Lower lobe of right lung (tissue), 2 donors: Measurements from ENCODE around the gene CNKSR1. TPM values are rescaled to one million over a fixed set of nuclear protein-coding genes. Genes with fewer than 3 reads are reported as not detected.

Source experiments
- ATAC-seq, 2 donors: fragments of 200-7000 bp; cut with Tn5 transposase; one replicate each; pipeline ENCODE4 v1.9.1; 2020 to 2022; ENCODE audit warnings: mild to moderate bottlenecking in 2 of 2, moderate library complexity in 2 of 2
- DNase-seq: peaks from one replicate; pipeline ENCODE4 v3.0.0-alpha.2; 2020
- H3K27ac ChIP-seq: fragments of 200-600 bp; one replicate; pipeline ENCODE4 v1.8.0; 2022
- H3K27me3 ChIP-seq: fragments of 200-600 bp; one replicate; pipeline ENCODE4 v1.8.0; 2022; ENCODE audit warnings: low read depth
- H3K36me3 ChIP-seq: fragments of 200-600 bp; one replicate; pipeline ENCODE4 v1.8.0; 2022; ENCODE audit warnings: mild to moderate bottlenecking
- H3K4me1 ChIP-seq: fragments of 200-600 bp; one replicate; pipeline ENCODE4 v1.8.0; 2022
- H3K4me3 ChIP-seq: fragments of 200-600 bp; one replicate; pipeline ENCODE4 v1.8.0; 2022; ENCODE audit warnings: mild to moderate bottlenecking
- H3K9me3 ChIP-seq: fragments of 200-600 bp; one replicate; pipeline ENCODE4 v1.8.0; 2022
- CTCF ChIP-seq: fragments of 200-600 bp; IDR thresholded peaks from one replicate; pipeline ENCODE4 v1.8.0; 2022; ENCODE audit warnings: antibody characterized with exemption, mild to moderate bottlenecking
- intact Hi-C: fragments of 100-400 bp; cut with DNase I; formaldehyde crosslinking; loops from one replicate; pipeline ENCODE4 v1.11.0; 2022
- total RNA-seq: library from RNA; stranded (reverse); fragmentation: NEBNext Ultra II Directional; extraction: Animal tissue kit (Norgen Biotek cat#: 25700); gene quantifications from one replicate; pipeline ENCODE4 v1.2.1, GENCODE V29; 2021
- donor health status: DM: no; HTN: yes; CAD: no; lungs with severe emphysema.

The CNKSR1 gene
- total RNA-seq, 1 donor from 2014 or later = 25.0 TPM

- no peak for TF ChIP-seq CTCF
- no peaks in the 10 kb centered on the region for H3K27me3 ChIP-seq
- no peak overlapping the region for H3K27ac ChIP-seq
- no peak overlapping the region for H3K4me3 ChIP-seq
- no peak for DNase-seq
- H3K4me1 ChIP-seq = peaks cover 4% of the 10 kb centered on the region
- no peaks in the 10 kb centered on the region for H3K9me3 ChIP-seq
- intact Hi-C loops = no loop called here
- ATAC-seq = no peak
- no peaks in the 10 kb centered on the region for H3K36me3 ChIP-seq
These were observed 23.1 kb downstream of the CNKSR1 start for GRCh38 chr1:26200413-26200812.

- intact Hi-C loops = no loop called here
- Histone ChIP-seq H3K27ac (no peak overlapping the region), H3K4me3 (no peak overlapping the region), H3K4me1 (peaks cover 4% of the 10 kb centered on the region), H3K9me3 (no peaks in the 10 kb centered on the region), H3K36me3 (no peaks in the 10 kb centered on the region), H3K27me3 (no peaks in the 10 kb centered on the region)
- no peak for TF ChIP-seq CTCF
- DNase-seq = no peak
- ATAC-seq = no peak
These were observed 26.5 kb downstream of the CNKSR1 start for GRCh38 chr1:26203642-26204318.

- Histone ChIP-seq H3K4me3 (no peak overlapping the region), H3K4me1 (no peaks in the 10 kb centered on the region), H3K36me3 (no peaks in the 10 kb centered on the region), H3K9me3 (no peaks in the 10 kb centered on the region), H3K27ac (no peak overlapping the region), H3K27me3 (no peaks in the 10 kb centered on the region)
- no peak for ATAC-seq
- no peak for TF ChIP-seq CTCF
- no peak for DNase-seq
- intact Hi-C loops = no loop called here
These were observed 33.0 kb downstream of the CNKSR1 start for GRCh38 chr1:26210147-26210870.

GRCh38 chr1:26212726-26213125 is 35.4 kb downstream of the CNKSR1 start:
- Histone ChIP-seq H3K36me3 (no peaks in the 10 kb centered on the region), H3K4me3 (no peak overlapping the region), H3K9me3 (no peaks in the 10 kb centered on the region), H3K27ac (no peak overlapping the region), H3K4me1 (no peaks in the 10 kb centered on the region), H3K27me3 (no peaks in the 10 kb centered on the region)
- ATAC-seq = no peak
- intact Hi-C loops = no loop called here
- DNase-seq = no peak
- TF ChIP-seq CTCF = no peak

- Histone ChIP-seq H3K36me3 (no peaks in the 10 kb centered on the region), H3K9me3 (no peaks in the 10 kb centered on the region), H3K4me1 (no peaks in the 10 kb centered on the region), H3K27me3 (no peaks in the 10 kb centered on the region), H3K4me3 (no peak overlapping the region), H3K27ac (no peak overlapping the region)
- DNase-seq (no peak), ATAC-seq (no peak)
- intact Hi-C loops = no loop called here
- TF ChIP-seq CTCF = no peak
These were observed 36.1 kb downstream of the CNKSR1 start for GRCh38 chr1:26213335-26213905.
